HFFc6 (cell line): ENCODE data around the gene STAT5A. TPM values are rescaled to one million over a fixed set of nuclear protein-coding genes. Genes with fewer than 3 reads are reported as not detected.

Experiments used
- DNase-seq: peaks from one replicate; pipeline ENCODE4 v3.0.0-alpha.2; 2018
- H3K27ac Mint-ChIP-seq: 2 replicates; pipeline ENCODE4 v1.8.0; 2020; ENCODE audit warnings: mild to moderate bottlenecking, mixed read lengths
- H3K27me3 Mint-ChIP-seq: 2 replicates; pipeline ENCODE4 v1.8.0; 2021; ENCODE audit warnings: mild to moderate bottlenecking, moderate library complexity, mixed read lengths; ENCODE audit not compliant: insufficient read depth
- H3K36me3 Mint-ChIP-seq: 2 replicates; pipeline ENCODE4 v1.8.0; 2021; ENCODE audit warnings: low read depth, mixed read lengths
- H3K4me1 Mint-ChIP-seq: 2 replicates; pipeline ENCODE4 v1.8.0; 2020; ENCODE audit warnings: low read depth, mixed read lengths
- H3K4me3 Mint-ChIP-seq: 2 replicates; pipeline ENCODE4 v1.8.0; 2020; ENCODE audit warnings: mild to moderate bottlenecking, moderate library complexity, mixed read lengths
- H3K9me3 Mint-ChIP-seq: 2 replicates; pipeline ENCODE4 v1.8.0; 2020; ENCODE audit warnings: mild to moderate bottlenecking, mixed read lengths
- total RNA-seq, 6 experiments: library from RNA; stranded (reverse); fragmentation: NEBNext Ultra II Directional; extraction: Animal tissue kit (Norgen Biotek cat#: 25700); gene quantifications; 2 replicates in 1 of 6; 3 replicates in 5 of 6; pipeline ENCODE4 v1.2.3, GENCODE V29; 2021
- TF ChIP-seq, protein P1 (sequence below): fragments of 200-600 bp; sonication (generic); IDR thresholded peaks from 2 replicates; pipeline ENCODE4 v1.5.0; 2021; ENCODE audit warnings: antibody characterized with exemption, mild to moderate bottlenecking

STAT5A gene
- total RNA-seq, 6 experiments from 2014 or later: 0.27 to 1.0 (median 0.53) TPM

GRCh38 chr17:42246515-42246914, 41.8 kb upstream of the STAT5A start:
- Mint-ChIP-seq H3K4me3 (no peak overlapping the region), H3K9me3 (no peaks in the 10 kb centered on the region), H3K4me1 (peaks cover 22% of the 10 kb centered on the region), H3K27ac (no peak overlapping the region), H3K27me3 (no peaks in the 10 kb centered on the region; the same call in 1 of the 2 replicates), H3K36me3 (peaks cover 5% of the 10 kb centered on the region)
- TF ChIP-seq, protein P1, sequence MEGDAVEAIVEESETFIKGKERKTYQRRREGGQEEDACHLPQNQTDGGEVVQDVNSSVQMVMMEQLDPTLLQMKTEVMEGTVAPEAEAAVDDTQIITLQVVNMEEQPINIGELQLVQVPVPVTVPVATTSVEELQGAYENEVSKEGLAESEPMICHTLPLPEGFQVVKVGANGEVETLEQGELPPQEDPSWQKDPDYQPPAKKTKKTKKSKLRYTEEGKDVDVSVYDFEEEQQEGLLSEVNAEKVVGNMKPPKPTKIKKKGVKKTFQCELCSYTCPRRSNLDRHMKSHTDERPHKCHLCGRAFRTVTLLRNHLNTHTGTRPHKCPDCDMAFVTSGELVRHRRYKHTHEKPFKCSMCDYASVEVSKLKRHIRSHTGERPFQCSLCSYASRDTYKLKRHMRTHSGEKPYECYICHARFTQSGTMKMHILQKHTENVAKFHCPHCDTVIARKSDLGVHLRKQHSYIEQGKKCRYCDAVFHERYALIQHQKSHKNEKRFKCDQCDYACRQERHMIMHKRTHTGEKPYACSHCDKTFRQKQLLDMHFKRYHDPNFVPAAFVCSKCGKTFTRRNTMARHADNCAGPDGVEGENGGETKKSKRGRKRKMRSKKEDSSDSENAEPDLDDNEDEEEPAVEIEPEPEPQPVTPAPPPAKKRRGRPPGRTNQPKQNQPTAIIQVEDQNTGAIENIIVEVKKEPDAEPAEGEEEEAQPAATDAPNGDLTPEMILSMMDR: no peak
- DNase-seq: no peak

DNA sequence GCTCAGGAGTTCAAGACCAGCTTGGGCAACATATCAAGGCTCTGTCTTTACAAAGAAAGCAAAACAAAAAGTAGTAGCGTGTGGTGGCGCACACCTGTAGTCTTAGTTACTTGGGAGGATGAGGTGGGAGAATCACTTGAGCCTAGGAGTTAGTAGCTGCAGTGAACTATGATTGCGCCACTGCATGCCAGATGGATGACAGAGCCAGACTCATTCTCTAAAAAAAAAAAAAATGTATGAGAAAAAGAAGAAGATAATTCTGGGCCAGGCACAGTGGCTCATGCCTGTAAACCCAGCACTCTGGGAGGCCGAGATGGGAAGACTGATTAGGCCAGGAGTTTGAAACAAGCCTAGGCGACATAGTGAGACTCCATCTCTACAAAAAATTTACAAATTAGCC, 40.6 kb upstream of the STAT5A start:
- Mint-ChIP-seq H3K9me3 (no peaks in the 10 kb centered on the region), H3K27ac (0 out of 2 replicates have a peak overlapping the region, but pooled peaks have one; percentile 21), H3K36me3 (peaks cover 5% of the 10 kb centered on the region), H3K4me1 (peaks cover 30% of the 10 kb centered on the region), H3K27me3 (no peaks in the 10 kb centered on the region; the same call in 1 of the 2 replicates), H3K4me3 (no peak overlapping the region; the same call in 1 of the 2 replicates)
- TF ChIP-seq, protein P1: no peak
- peak; percentile 59 for DNase-seq

GRCh38 chr17:42248351-42249179, 39.7 kb upstream of the STAT5A start:
- TF ChIP-seq, protein P1: no peak
- DNase-seq: peak; percentile 36
- Mint-ChIP-seq H3K9me3 (no peaks in the 10 kb centered on the region), H3K27ac (peak overlapping the region; percentile 78), H3K4me3 (peak overlapping the region; percentile 77), H3K36me3 (peaks cover 5% of the 10 kb centered on the region), H3K27me3 (no peaks in the 10 kb centered on the region; the same call in 1 of the 2 replicates), H3K4me1 (peaks cover 38% of the 10 kb centered on the region)

- no peak for DNase-seq
- H3K9me3 Mint-ChIP-seq: no peaks in the 10 kb centered on the region
- H3K36me3 Mint-ChIP-seq: peaks cover 5% of the 10 kb centered on the region
- peaks cover 45% of the 10 kb centered on the region for H3K4me1 Mint-ChIP-seq
- no peak overlapping the region for H3K27ac Mint-ChIP-seq
- no peaks in the 10 kb centered on the region for H3K27me3 Mint-ChIP-seq
- no peak overlapping the region for H3K4me3 Mint-ChIP-seq
- TF ChIP-seq, protein P1: no peak
These were observed 38.4 kb upstream of the STAT5A start for GRCh38 chr17:42249681-42250446.

GRCh38 chr17:42251115-42251514, 37.2 kb upstream of the STAT5A start:
- Mint-ChIP-seq H3K9me3 (no peaks in the 10 kb centered on the region), H3K27me3 (no peaks in the 10 kb centered on the region), H3K36me3 (peaks cover 5% of the 10 kb centered on the region), H3K27ac (no peak overlapping the region), H3K4me3 (no peak overlapping the region), H3K4me1 (peaks cover 51% of the 10 kb centered on the region)
- no peak for DNase-seq
- TF ChIP-seq, protein P1: peak; percentile 58
